Measurements from ENCODE around the gene TBXT. TPM values are rescaled to one million over a fixed set of nuclear protein-coding genes. Genes with fewer than 3 reads are reported as not detected.
"Not testable (repeated sequence)": the region's sequence is repeated elsewhere in the genome, so short reads cannot be mapped to it uniquely, and the experiment has no call there.

The TBXT gene
- total RNA-seq, 1 donor from 2014 or later: not detected

GRCh38 chr6:166194914-166195859 is 27.5 kb upstream of the TBXT start:
- Histone ChIP-seq H3K27me3 (ENCODE audit: control insufficient read depth, insufficient read depth, low read length) (no peaks in the 10 kb centered on the region), H3K36me3 (ENCODE audit: control insufficient read depth, insufficient read depth, low read length) (no peaks in the 10 kb centered on the region), H3K4me3 (ENCODE audit: low read depth, low read length) (no peak overlapping the region)
- no peak for DNase-seq (ENCODE audit: low read depth)
- TF ChIP-seq, protein P1, sequence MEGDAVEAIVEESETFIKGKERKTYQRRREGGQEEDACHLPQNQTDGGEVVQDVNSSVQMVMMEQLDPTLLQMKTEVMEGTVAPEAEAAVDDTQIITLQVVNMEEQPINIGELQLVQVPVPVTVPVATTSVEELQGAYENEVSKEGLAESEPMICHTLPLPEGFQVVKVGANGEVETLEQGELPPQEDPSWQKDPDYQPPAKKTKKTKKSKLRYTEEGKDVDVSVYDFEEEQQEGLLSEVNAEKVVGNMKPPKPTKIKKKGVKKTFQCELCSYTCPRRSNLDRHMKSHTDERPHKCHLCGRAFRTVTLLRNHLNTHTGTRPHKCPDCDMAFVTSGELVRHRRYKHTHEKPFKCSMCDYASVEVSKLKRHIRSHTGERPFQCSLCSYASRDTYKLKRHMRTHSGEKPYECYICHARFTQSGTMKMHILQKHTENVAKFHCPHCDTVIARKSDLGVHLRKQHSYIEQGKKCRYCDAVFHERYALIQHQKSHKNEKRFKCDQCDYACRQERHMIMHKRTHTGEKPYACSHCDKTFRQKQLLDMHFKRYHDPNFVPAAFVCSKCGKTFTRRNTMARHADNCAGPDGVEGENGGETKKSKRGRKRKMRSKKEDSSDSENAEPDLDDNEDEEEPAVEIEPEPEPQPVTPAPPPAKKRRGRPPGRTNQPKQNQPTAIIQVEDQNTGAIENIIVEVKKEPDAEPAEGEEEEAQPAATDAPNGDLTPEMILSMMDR (IDR thresholded peaks at IDR 0.05; ENCODE audit: insufficient read depth, low read length, poor library complexity, severe bottlenecking): no peak

- TF ChIP-seq, protein P1 (IDR thresholded peaks at IDR 0.05; ENCODE audit: insufficient read depth, low read length, poor library complexity, severe bottlenecking): no peak
- no peaks in the 10 kb centered on the region for H3K27me3 ChIP-seq (ENCODE audit: control insufficient read depth, insufficient read depth, low read length)
- H3K4me3 ChIP-seq (ENCODE audit: low read depth, low read length): no peak overlapping the region
- no peak for DNase-seq (ENCODE audit: low read depth)
- no peaks in the 10 kb centered on the region for H3K36me3 ChIP-seq (ENCODE audit: control insufficient read depth, insufficient read depth, low read length)
Measured at GRCh38 chr6:166192557-166192956, 24.9 kb upstream of the TBXT start.

GRCh38 chr6:166192136-166192535 is 24.5 kb upstream of the TBXT start:
- H3K4me3 ChIP-seq (ENCODE audit: low read depth, low read length): no peak overlapping the region
- TF ChIP-seq, protein P1 (IDR thresholded peaks at IDR 0.05; ENCODE audit: insufficient read depth, low read length, poor library complexity, severe bottlenecking): no peak
- H3K36me3 ChIP-seq (ENCODE audit: control insufficient read depth, insufficient read depth, low read length): no peaks in the 10 kb centered on the region
- no peak for DNase-seq (ENCODE audit: low read depth)
- H3K27me3 ChIP-seq (ENCODE audit: control insufficient read depth, insufficient read depth, low read length): no peaks in the 10 kb centered on the region

GRCh38 chr6:166179704-166180103 is 12.1 kb upstream of the TBXT start:
- TF ChIP-seq, protein P1 (IDR thresholded peaks at IDR 0.05; ENCODE audit: insufficient read depth, low read length, poor library complexity, severe bottlenecking): no peak
- Histone ChIP-seq H3K27me3 (ENCODE audit: control insufficient read depth, insufficient read depth, low read length) (no peaks in the 10 kb centered on the region), H3K36me3 (ENCODE audit: control insufficient read depth, insufficient read depth, low read length) (no peaks in the 10 kb centered on the region), H3K4me3 (ENCODE audit: low read depth, low read length) (no peak overlapping the region)
- DNase-seq (ENCODE audit: low read depth): no peak

GRCh38 chr6:166176106-166176505 is 8.5 kb upstream of the TBXT start:
- Histone ChIP-seq H3K27me3 (ENCODE audit: control insufficient read depth, insufficient read depth, low read length) (peaks cover 24% of the 10 kb centered on the region), H3K36me3 (ENCODE audit: control insufficient read depth, insufficient read depth, low read length) (no peaks in the 10 kb centered on the region), H3K4me3 (ENCODE audit: low read depth, low read length) (no peak overlapping the region)
- DNase-seq (ENCODE audit: low read depth): no peak
- TF ChIP-seq, protein P1 (IDR thresholded peaks at IDR 0.05; ENCODE audit: insufficient read depth, low read length, poor library complexity, severe bottlenecking): no peak

- H3K36me3 ChIP-seq (ENCODE audit: control insufficient read depth, insufficient read depth, low read length); H3K4me3 ChIP-seq (ENCODE audit: low read depth, low read length); DNase-seq (ENCODE audit: low read depth): not testable (repeated sequence)
- H3K27me3 ChIP-seq (ENCODE audit: control insufficient read depth, insufficient read depth, low read length): peaks cover 28% of the 10 kb centered on the region
Measured at GRCh38 chr6:166175093-166175492, 7.4 kb upstream of the TBXT start.
